ENCODE measurements around the gene ADAMTS18.
A peak's percentile ranks its signal among the peaks of the same experiment; 100 is the strongest.
"Not testable (repeated sequence)": the region's sequence is repeated elsewhere in the genome, so short reads cannot be mapped to it uniquely, and the experiment has no call there.

Gene ADAMTS18

GRCh38 chr16:77434530-77435271 is at the start of gene ADAMTS18:
Gene ADAMTS18 (minus strand): TSS chr16:77435034. CDS start chr16:77434695, 339 bp downstream.
- DNase-seq: no peak

- no peak for DNase-seq
These were observed 46.0 kb upstream of the ADAMTS18 start for GRCh38 chr16:77480681-77481315.

- DNase-seq: no peak
These were observed 37.4 kb upstream of the ADAMTS18 start for GRCh38 chr16:77472262-77472661.

GRCh38 chr16:77470851-77471250 is 36.0 kb upstream of the ADAMTS18 start:
- DNase-seq: no peak

GRCh38 chr16:77469634-77470033 is 34.8 kb upstream of the ADAMTS18 start:
- no peak for DNase-seq

GRCh38 chr16:77468831-77469230 is 34.0 kb upstream of the ADAMTS18 start:
- DNase-seq: no peak

GRCh38 chr16:77467821-77468335 is 33.0 kb upstream of the ADAMTS18 start:
- no peak for DNase-seq

GRCh38 chr16:77463659-77464058 is 28.8 kb upstream of the ADAMTS18 start:
- not testable (repeated sequence) for DNase-seq

GRCh38 chr16:77462894-77463293 is 28.1 kb upstream of the ADAMTS18 start:
- no peak for DNase-seq

GRCh38 chr16:77459534-77460254 is 24.9 kb upstream of the ADAMTS18 start:
- no peak for DNase-seq

- peak; percentile 3 to 29 (median 4) for DNase-seq
These were observed 22.2 kb upstream of the ADAMTS18 start for GRCh38 chr16:77457046-77457445.

GRCh38 chr16:77452243-77452642 is 17.4 kb upstream of the ADAMTS18 start:
- no peak for DNase-seq

- DNase-seq: no peak
These were observed 16.1 kb upstream of the ADAMTS18 start for GRCh38 chr16:77450790-77451487.

GRCh38 chr16:77449208-77449607 is 14.4 kb upstream of the ADAMTS18 start:
- no peak for DNase-seq

GRCh38 chr16:77445324-77445723 is 10.5 kb upstream of the ADAMTS18 start:
- DNase-seq: no peak

GRCh38 chr16:77444147-77444460 is 9.3 kb upstream of the ADAMTS18 start:
- DNase-seq: no peak

- DNase-seq: no peak
These were observed 8.7 kb upstream of the ADAMTS18 start for GRCh38 chr16:77443357-77444146.

GRCh38 chr16:77442078-77442477 is 7.2 kb upstream of the ADAMTS18 start:
- DNase-seq: no peak

- DNase-seq: no peak
These were observed 4.3 kb upstream of the ADAMTS18 start for GRCh38 chr16:77439106-77439505.

GRCh38 chr16:77437859-77438258 is 3.0 kb upstream of the ADAMTS18 start:
- no peak for DNase-seq

GRCh38 chr16:77435272-77435820 is 512 bp upstream of the ADAMTS18 start:
- no peak for DNase-seq

- DNase-seq: no peak
These were observed 758 bp downstream of the ADAMTS18 start for GRCh38 chr16:77434022-77434529.

All from suppressor macrophage treated with lipopolysaccharide for 1 hour (primary cell).